SK-N-SH treated with all-trans-retinoic acid at 6 μM for 48 hours (cell line): ENCODE measurements around the gene SLC37A1.

Experiments used
- ARNTL ChIP-seq: fragments of 450-650 bp; formaldehyde crosslinking; IDR thresholded peaks from 2 replicates; pipeline ENCODE4 v1.5.0; 2020; ENCODE audit warnings: low read depth, mild to moderate bottlenecking, moderate library complexity, borderline replicate concordance
- BACH2 ChIP-seq: fragments of 250-450 bp; sonication (Bioruptor Pico); IDR thresholded peaks from 2 replicates; pipeline ENCODE4 v1.9.0; 2021; ENCODE audit warnings: mild to moderate bottlenecking, borderline replicate concordance
- ISL1 ChIP-seq: fragments of 250-450 bp; sonication (Bioruptor Pico); IDR thresholded peaks from 2 replicates; pipeline ENCODE4 v2.1.2; 2022; ENCODE audit warnings: mild to moderate bottlenecking, moderate library complexity
- PATZ1 ChIP-seq: fragments of 250-450 bp; sonication (Bioruptor Pico); IDR thresholded peaks from 2 replicates; pipeline ENCODE4 v1.8.0; 2020; ENCODE audit warnings: mild to moderate bottlenecking, moderate library complexity, borderline replicate concordance
- RARB ChIP-seq: fragments of 250-450 bp; sonication (Bioruptor Pico); IDR thresholded peaks from 2 replicates; pipeline ENCODE4 v1.8.0; 2021; ENCODE audit warnings: mild to moderate bottlenecking, moderate library complexity
- ZC3H10 ChIP-seq: fragments of 250-450 bp; sonication (Bioruptor Pico); IDR thresholded peaks from 2 replicates; pipeline ENCODE4 v1.5.1; 2021; ENCODE audit warnings: mild to moderate bottlenecking, moderate library complexity
- ZFP3 ChIP-seq: fragments of 250-450 bp; sonication (Bioruptor Pico); IDR thresholded peaks from 2 replicates; pipeline ENCODE4 v1.5.0; 2020; ENCODE audit warnings: mild to moderate bottlenecking, moderate library complexity
- ZNF70 ChIP-seq: fragments of 450-650 bp; formaldehyde crosslinking; IDR thresholded peaks from 2 replicates; pipeline ENCODE4 v1.5.0; 2020; ENCODE audit warnings: mild to moderate bottlenecking, moderate library complexity

GRCh38 chr21:42580793-42581321 lies 67.2 kb downstream of the SLC37A1 start:
- TF ChIP-seq ISL1 (CRISPR knock-in tag) (no peak), PATZ1 (no peak), RARB (CRISPR knock-in tag) (no peak), BACH2 (no peak), ZFP3 (CRISPR knock-in tag) (no peak), ARNTL (CRISPR knock-in tag) (no peak), ZC3H10 (CRISPR knock-in tag) (no peak), ZNF70 (no peak)
